Lower lobe of right lung (tissue), 2 donors: ENCODE results near the gene PRDM11. TPM values are rescaled to one million over a fixed set of nuclear protein-coding genes. Genes with fewer than 3 reads are reported as not detected.

ENCODE experiments used
- ATAC-seq, 2 donors: fragments of 200-7000 bp; cut with Tn5 transposase; one replicate each; pipeline ENCODE4 v1.9.1; 2020 to 2022; ENCODE audit warnings: mild to moderate bottlenecking in 2 of 2, moderate library complexity in 2 of 2
- DNase-seq: peaks from one replicate; pipeline ENCODE4 v3.0.0-alpha.2; 2020
- H3K27ac ChIP-seq: fragments of 200-600 bp; one replicate; pipeline ENCODE4 v1.8.0; 2022
- H3K27me3 ChIP-seq: fragments of 200-600 bp; one replicate; pipeline ENCODE4 v1.8.0; 2022; ENCODE audit warnings: low read depth
- H3K36me3 ChIP-seq: fragments of 200-600 bp; one replicate; pipeline ENCODE4 v1.8.0; 2022; ENCODE audit warnings: mild to moderate bottlenecking
- H3K4me1 ChIP-seq: fragments of 200-600 bp; one replicate; pipeline ENCODE4 v1.8.0; 2022
- H3K4me3 ChIP-seq: fragments of 200-600 bp; one replicate; pipeline ENCODE4 v1.8.0; 2022; ENCODE audit warnings: mild to moderate bottlenecking
- H3K9me3 ChIP-seq: fragments of 200-600 bp; one replicate; pipeline ENCODE4 v1.8.0; 2022
- intact Hi-C: fragments of 100-400 bp; cut with DNase I; formaldehyde crosslinking; loops from one replicate; pipeline ENCODE4 v1.11.0; 2022
- total RNA-seq: library from RNA; stranded (reverse); fragmentation: NEBNext Ultra II Directional; extraction: Animal tissue kit (Norgen Biotek cat#: 25700); gene quantifications from one replicate; pipeline ENCODE4 v1.2.1, GENCODE V29; 2021
- TF ChIP-seq, protein P1 (sequence below): fragments of 200-600 bp; IDR thresholded peaks from one replicate; pipeline ENCODE4 v1.8.0; 2022; ENCODE audit warnings: antibody characterized with exemption, mild to moderate bottlenecking
- donor health status: DM: no; HTN: yes; CAD: no; lungs with severe emphysema.

PRDM11 gene
- total RNA-seq, 1 donor from 2014 or later = 15.1 TPM

GRCh38 chr11:45147891-45148675 is 1.6 kb downstream of the PRDM11 start:
- Histone ChIP-seq H3K4me1 (peaks cover 22% of the 10 kb centered on the region), H3K27ac (peak overlapping the region; percentile 97), H3K4me3 (peak overlapping the region; percentile 81), H3K36me3 (no peaks in the 10 kb centered on the region), H3K9me3 (no peaks in the 10 kb centered on the region), H3K27me3 (no peaks in the 10 kb centered on the region)
- ATAC-seq (no peak), DNase-seq (no peak)
- TF ChIP-seq, protein P1, sequence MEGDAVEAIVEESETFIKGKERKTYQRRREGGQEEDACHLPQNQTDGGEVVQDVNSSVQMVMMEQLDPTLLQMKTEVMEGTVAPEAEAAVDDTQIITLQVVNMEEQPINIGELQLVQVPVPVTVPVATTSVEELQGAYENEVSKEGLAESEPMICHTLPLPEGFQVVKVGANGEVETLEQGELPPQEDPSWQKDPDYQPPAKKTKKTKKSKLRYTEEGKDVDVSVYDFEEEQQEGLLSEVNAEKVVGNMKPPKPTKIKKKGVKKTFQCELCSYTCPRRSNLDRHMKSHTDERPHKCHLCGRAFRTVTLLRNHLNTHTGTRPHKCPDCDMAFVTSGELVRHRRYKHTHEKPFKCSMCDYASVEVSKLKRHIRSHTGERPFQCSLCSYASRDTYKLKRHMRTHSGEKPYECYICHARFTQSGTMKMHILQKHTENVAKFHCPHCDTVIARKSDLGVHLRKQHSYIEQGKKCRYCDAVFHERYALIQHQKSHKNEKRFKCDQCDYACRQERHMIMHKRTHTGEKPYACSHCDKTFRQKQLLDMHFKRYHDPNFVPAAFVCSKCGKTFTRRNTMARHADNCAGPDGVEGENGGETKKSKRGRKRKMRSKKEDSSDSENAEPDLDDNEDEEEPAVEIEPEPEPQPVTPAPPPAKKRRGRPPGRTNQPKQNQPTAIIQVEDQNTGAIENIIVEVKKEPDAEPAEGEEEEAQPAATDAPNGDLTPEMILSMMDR = no peak
- intact Hi-C loops = no loop called here

- Histone ChIP-seq H3K4me1 (peaks cover 22% of the 10 kb centered on the region), H3K4me3 (no peak overlapping the region), H3K36me3 (no peaks in the 10 kb centered on the region), H3K27me3 (no peaks in the 10 kb centered on the region), H3K27ac (no peak overlapping the region), H3K9me3 (no peaks in the 10 kb centered on the region)
- DNase-seq = no peak
- no peak for ATAC-seq
- TF ChIP-seq, protein P1 = no peak
- intact Hi-C loops = no loop called here
Observed at GRCh38 chr11:45149483-45150056, 3.1 kb downstream of the PRDM11 start.

- Histone ChIP-seq H3K36me3 (no peaks in the 10 kb centered on the region), H3K27ac (no peak overlapping the region), H3K27me3 (no peaks in the 10 kb centered on the region), H3K4me3 (no peak overlapping the region), H3K9me3 (no peaks in the 10 kb centered on the region), H3K4me1 (peaks cover 24% of the 10 kb centered on the region)
- ATAC-seq (no peak), DNase-seq (no peak)
- TF ChIP-seq, protein P1 = no peak
- intact Hi-C loops = no loop called here
Observed at GRCh38 chr11:45150301-45150700, 3.9 kb downstream of the PRDM11 start.

- no peak for DNase-seq
- peaks cover 17% of the 10 kb centered on the region for H3K4me1 ChIP-seq
- intact Hi-C loops = no loop called here
- H3K36me3 ChIP-seq = no peaks in the 10 kb centered on the region
- no peak overlapping the region for H3K27ac ChIP-seq
- no peak overlapping the region for H3K4me3 ChIP-seq
- TF ChIP-seq, protein P1 = no peak
- ATAC-seq = no peak
- H3K27me3 ChIP-seq = no peaks in the 10 kb centered on the region
- no peaks in the 10 kb centered on the region for H3K9me3 ChIP-seq
Observed at GRCh38 chr11:45150943-45151342, 4.5 kb downstream of the PRDM11 start.

GRCh38 chr11:45151362-45151982 is 5.0 kb downstream of the PRDM11 start:
- no peak overlapping the region for H3K27ac ChIP-seq
- H3K4me1 ChIP-seq = peaks cover 16% of the 10 kb centered on the region
- DNase-seq (no peak), ATAC-seq (no peak)
- H3K27me3 ChIP-seq = no peaks in the 10 kb centered on the region
- H3K4me3 ChIP-seq = no peak overlapping the region
- intact Hi-C loops = no loop called here
- TF ChIP-seq, protein P1 = no peak
- no peaks in the 10 kb centered on the region for H3K36me3 ChIP-seq
- H3K9me3 ChIP-seq = no peaks in the 10 kb centered on the region
